NCI-H510A treated with DMSO at 0.1 percent for 48 hours (cell line): Measurements from ENCODE around the gene CHCHD6.

Experiments used
- DNase-seq: peaks from one replicate; lab custom pipeline; 2025; lab: John Stamatoyannopoulos, UW

The CHCHD6 gene

GRCh38 chr3:126827121-126827520 is 123.1 kb downstream of the CHCHD6 start:
- no peak for DNase-seq

DNA sequence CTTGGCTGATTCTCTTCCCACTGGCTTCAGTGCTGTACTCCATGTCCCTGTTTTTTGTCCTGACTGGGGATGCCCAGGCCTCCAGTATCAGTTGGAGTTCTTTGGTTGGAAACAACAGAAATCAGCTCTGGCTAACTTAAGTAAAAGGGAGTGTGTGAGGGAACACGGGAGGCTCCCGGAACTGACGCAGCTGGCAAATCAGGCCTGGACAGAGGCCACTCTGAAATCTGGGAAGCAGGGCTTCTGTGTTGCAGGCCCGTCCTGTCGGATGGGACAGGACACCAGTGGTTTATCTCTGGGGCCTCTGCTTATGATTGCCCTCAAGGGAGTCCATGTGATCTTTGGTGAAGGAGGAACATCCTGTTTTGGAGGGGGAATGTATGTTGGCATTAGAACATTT is 124.3 kb downstream of the CHCHD6 start:
- no peak for DNase-seq

DNA sequence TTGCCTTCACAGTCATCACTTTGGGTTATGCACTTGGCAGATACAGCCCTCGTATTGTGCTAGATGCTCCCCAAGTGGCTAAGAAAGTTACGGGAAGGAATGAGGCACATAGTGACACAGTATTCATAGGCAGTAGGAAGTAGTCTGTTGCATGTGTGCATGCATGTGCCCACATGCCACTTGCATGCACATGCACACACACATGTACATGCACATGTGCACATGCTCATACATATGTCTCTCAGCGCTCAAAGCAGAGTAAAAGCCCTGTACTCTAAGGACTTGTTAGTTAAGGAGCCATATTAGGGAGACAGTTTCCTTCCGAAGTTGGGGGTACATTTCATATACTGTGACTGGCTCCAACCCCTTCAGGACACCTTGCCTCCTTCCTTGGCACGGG is 128.9 kb downstream of the CHCHD6 start:
- no peak for DNase-seq

- no peak for DNase-seq
These were observed 130.8 kb downstream of the CHCHD6 start for GRCh38 chr3:126834596-126835471.

- peak; percentile 12 for DNase-seq
These were observed 131.6 kb downstream of the CHCHD6 start for GRCh38 chr3:126835472-126836219.

GRCh38 chr3:126836220-126836860 is 132.3 kb downstream of the CHCHD6 start:
- no peak for DNase-seq

DNA sequence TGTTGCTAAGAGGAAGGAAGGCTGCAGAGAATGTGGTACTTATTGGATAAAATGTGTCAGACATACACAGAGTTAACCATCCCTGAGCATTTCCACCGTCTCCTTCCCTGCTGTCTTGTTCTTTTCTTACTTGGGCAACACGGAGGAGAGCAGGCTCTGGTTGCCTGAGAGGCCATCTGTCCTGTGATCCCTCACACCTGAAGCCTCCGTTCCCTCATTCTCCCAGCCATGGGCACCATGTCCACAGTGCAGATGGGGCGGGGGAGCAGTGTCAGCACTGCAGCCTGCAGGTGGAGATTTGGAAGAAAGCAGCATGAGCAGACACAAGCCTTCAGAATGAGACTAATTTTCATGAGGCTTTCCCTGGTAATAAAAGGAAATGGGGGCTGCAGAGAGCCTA is 133.7 kb downstream of the CHCHD6 start:
- DNase-seq, result no peak

DNA sequence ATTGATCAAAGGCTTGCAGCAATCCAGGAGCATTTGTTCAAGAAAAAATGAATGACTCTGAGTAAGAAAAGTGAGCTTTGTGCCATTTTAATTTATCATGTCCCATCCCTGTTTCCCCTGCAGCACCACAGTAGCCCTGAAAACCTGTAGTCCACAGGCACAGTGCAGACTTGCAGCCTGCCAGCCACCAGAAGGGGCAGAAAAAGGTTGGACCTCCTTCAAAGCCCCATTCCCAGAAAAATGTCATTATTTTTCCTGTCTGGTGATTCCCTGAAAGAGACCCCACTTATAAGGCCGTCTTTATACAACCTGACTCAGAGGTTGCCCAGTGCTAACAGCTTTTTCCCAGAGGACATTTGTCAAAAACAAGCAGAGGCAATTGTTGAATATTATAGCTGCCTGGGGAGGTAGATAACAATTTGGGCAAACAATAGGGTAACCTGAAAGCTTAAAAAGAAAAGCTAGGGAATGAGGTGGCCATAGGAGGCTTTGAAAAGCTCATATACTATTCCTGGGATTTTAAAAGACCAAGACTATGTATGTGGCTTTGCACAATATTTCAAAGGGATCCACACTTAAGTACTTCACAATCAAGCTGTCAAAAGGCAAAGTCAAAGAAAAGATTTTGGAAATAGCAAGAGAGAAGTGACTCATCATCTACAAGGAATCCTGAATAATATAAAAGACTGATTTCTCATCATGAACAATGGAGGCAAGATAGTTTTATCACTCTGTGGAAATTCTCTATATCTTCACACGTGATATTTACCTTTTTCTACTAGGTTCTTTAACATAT is 142.1 kb downstream of the CHCHD6 start:
- DNase-seq, result no peak

DNA sequence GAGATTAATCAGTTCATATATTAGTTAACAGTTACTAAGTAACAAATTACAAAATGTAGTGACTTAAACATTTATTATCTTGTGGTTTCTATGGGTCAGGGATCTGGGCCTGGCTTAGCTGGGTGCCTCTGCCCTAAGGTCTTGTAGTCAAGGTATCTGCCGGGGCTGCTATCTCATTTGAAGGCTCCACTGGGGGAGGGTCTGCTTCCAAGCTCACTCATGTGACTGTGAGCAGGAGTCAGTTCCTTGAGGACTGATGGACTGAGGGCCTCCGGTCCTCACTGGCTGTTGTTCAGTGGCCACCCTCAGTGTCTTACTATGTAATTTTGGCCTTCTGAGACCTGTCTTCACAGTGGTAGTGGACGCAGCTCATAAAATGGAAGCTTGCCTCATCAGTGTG is 143.0 kb downstream of the CHCHD6 start:
- DNase-seq, result no peak

DNA sequence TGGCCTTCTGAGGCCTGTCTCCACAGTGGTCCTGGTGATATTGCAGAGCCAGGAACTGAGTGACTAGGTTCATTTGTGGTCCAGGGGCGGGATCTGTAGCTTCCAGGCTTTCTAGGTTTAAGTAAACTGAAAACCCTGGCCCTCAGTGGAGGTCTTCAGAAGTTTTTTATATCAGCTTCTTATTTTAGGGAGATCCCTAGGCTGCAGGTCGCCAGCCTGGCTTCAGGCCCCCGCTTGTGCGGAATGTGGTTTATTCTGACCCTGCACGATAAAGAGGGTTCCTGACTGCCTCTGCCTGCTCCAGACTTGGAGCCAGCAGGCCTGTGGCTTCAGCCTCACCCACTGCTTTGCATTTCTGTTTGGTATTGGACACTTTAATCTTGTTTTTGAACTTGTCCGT is 145.0 kb downstream of the CHCHD6 start:
- no peak for DNase-seq

DNA sequence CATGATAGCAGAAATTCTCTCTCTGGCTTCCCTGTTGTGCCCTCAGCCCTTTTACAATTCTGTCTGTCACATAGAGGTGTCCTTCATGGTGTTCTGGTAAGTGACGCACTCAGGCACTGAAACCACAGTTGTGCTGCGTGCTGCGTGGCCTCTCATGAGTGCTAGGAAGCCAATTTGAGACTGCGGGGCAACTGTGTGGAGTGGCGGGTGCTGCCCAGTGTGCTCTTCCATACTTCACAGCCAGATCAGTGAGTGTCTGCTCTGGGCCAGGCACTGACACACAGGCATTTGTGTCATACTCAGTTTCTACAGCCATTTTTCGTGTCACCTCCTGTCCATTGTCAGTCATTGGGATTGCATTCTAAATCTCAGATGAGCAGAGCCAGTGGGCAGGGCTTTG is 145.7 kb downstream of the CHCHD6 start:
- DNase-seq, result no peak

DNA sequence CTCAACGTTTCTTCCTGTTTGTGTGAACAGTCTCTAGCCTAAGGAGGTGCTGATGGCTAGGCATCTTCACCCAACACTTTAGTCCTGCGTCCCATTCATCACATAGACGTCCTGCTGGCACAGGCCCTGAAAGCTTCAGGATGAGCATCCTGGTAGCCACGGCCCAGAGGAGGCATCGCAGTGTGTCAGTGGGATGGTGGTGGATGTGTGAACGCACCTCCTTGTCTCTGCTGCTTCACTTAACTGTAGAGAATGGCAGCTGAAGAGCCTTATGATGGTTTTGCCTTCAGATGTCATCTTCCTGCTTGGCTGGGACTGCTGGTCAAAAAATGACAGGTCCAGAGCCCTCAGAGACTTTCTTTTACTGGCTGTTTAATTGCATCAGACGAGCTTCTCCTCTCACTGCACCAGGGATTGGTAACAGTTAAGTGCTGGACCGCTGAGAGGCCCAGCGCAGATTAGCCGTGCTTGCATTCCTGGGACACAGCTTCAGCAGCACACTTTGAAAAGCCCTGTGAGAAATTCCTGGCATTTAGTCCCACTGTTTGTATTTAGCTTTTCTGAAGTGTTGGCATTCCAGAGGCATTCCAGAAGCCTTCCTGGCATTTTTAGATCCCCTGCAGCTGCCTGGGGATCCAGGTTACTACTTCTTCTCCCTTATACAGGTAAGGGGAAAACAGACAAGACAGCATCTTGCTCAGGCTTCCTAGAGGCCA is 146.5 kb downstream of the CHCHD6 start:
- DNase-seq, result no peak

- DNase-seq, result no peak
These were observed 147.3 kb downstream of the CHCHD6 start for GRCh38 chr3:126851382-126851781.

DNA sequence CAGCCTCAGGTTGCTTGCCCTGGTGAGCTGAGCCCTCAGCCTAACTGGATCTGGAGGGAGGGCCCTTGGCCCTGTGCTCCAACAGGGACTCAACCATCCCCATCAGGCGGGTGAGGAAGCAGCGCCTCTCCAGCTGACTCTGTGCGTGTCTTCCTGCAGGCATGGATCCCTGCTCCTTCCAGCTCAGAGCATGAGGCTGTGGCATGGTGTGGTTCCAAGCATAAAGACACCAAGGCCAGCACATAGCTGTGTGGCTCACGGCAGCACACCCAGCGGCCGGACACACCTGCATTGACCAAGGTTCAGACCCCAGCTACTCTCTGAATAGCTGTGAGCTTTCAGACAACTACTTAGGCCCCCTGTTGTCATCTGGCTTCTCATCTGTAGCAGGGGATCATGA is 147.9 kb downstream of the CHCHD6 start:
- no peak for DNase-seq

- no peak for DNase-seq
These were observed 148.5 kb downstream of the CHCHD6 start for GRCh38 chr3:126852511-126852910.

DNA sequence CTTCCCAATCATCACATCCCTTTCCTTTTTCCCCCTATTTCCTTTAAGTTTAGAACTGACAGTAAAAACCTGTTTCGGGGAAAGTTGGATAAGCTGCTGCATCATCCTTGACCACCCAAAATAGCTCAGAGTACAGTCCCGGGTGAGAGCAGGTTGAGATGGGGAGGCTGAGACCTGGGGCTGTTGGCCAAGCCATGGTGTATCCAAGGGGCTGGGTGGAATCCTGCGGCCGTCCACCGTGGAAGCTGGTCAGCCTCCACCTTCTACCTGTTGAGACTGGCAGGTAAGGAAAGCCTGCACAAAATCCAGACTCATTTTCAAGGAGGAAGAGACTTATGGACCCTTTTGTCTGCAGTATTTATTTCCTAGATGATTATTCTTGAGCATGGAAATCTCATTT is 150.6 kb downstream of the CHCHD6 start:
- no peak for DNase-seq

DNA sequence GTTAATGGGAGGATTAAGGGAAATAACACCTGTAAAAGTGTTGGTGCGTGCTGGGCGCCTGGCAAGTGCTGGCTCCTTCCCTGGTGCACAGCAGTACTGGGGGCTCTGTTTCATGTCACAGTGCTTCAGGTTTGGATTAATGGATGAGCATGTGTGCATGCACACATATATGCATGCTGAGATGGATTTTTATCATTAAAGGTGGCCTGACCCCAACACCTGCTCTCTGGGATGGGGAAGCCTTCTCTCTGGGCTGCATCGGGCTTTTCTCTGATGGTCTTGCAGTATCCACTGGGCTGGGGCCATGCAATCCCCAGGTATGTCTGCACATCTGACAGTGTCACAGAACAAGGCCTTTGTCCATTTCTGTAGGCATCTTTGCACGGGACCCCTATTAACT is 151.3 kb downstream of the CHCHD6 start:
- DNase-seq, result no peak

DNA sequence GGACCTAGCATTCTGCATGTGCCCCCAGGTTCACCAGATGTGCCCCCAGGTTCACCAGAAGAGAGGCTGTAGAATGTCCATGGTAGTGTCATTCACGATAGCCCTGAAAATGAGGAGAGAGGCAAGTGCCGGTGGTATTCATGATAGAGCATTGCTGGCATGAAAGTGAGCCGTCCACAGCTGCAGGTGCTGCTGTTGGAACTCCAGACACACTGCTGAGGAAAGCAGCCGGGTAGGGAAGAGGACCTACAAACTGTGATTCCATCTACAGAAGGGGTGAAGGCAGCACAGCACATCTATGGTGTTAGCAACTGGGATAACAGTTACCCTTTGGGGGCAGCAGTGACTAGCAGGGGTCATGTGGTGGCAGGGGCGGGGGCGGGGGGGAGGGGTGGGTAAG is 153.9 kb downstream of the CHCHD6 start:
- DNase-seq, result no peak

GRCh38 chr3:126858401-126858800 is 154.4 kb downstream of the CHCHD6 start:
- no peak for DNase-seq

DNA sequence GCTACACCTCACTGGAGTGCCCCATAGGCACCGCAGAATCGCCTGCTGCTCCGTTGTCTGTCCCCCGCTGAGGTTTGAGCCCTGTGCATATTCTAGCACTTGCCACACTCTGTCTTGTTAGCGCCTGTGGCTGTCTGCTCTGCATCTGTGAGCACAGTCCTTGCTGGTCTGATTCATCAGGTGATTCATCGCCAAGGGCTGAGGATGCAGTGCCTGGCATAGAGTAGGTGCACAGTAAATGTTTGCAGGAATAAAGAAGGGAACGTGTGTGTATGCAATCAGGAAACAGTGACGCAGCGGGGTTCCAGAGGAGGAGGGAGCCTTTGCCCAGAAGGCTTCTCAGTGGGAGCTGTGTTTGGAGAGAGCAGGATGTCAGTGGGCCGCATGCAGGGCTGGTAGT is 154.8 kb downstream of the CHCHD6 start:
- no peak for DNase-seq
